ENCODE measurements around the gene MMP24.
"Not testable (repeated sequence)": the region's sequence is repeated elsewhere in the genome, so short reads cannot be mapped to it uniquely, and the experiment has no call there.

DNA sequence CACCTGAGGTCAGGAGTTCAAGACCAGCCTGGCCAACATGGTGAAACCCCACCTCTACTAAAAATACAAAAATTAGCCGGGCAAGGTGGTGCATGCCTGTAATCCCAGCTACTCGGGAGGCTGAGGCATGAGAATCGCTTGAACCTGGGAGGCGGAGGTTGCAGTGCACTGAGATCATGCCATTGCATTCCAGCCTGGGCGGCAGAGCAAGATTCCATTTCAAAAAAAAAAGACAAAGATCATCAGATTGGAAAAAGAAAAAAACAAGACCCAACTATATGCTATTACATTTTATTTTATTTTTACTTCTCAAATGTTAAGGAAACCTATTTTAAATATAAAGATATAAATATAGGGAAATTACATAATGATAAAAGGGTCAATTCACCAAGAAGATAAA is 25.0 kb upstream of the MMP24 start:
- not testable (repeated sequence) for TF ChIP-seq EP300, POLR2A (IDR thresholded peaks at IDR 0.05)
- TF ChIP-seq, protein P1, sequence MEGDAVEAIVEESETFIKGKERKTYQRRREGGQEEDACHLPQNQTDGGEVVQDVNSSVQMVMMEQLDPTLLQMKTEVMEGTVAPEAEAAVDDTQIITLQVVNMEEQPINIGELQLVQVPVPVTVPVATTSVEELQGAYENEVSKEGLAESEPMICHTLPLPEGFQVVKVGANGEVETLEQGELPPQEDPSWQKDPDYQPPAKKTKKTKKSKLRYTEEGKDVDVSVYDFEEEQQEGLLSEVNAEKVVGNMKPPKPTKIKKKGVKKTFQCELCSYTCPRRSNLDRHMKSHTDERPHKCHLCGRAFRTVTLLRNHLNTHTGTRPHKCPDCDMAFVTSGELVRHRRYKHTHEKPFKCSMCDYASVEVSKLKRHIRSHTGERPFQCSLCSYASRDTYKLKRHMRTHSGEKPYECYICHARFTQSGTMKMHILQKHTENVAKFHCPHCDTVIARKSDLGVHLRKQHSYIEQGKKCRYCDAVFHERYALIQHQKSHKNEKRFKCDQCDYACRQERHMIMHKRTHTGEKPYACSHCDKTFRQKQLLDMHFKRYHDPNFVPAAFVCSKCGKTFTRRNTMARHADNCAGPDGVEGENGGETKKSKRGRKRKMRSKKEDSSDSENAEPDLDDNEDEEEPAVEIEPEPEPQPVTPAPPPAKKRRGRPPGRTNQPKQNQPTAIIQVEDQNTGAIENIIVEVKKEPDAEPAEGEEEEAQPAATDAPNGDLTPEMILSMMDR (IDR thresholded peaks at IDR 0.05), result not testable (repeated sequence)
